ENCODE measurements around the gene SRRM1. TPM values are rescaled to one million over a fixed set of nuclear protein-coding genes. Genes with fewer than 3 reads are reported as not detected.

The SRRM1 gene
- total RNA-seq, 1 experiment from 2014 or later, result 290 TPM

DNA sequence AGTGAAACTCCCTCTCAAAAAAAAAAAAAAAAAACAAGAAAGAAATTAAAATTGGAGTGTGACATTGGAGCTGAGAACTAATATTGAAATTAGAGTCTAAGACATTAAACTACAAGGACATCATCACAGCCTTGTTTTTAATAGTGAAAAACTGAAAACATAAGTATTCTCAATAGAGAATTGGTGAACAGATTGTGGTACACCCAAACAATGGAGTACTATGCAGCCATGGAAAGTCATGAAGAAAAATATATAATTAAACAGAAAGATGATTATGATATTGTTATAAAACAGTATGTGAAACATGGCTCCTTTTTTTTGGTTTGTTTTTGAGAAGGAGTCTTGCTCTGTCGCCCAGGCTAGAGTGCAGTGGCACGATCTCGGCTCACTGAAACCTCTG lies 43.8 kb upstream of the SRRM1 start:
- Mint-ChIP-seq H3K9me3 (no peaks in the 10 kb centered on the region), H3K36me3 (ENCODE audit: insufficient read depth in 1 of 3, low read depth in 3 of 3) (no peaks in the 10 kb centered on the region), H3K27ac (no peak overlapping the region), H3K4me1 (peaks cover 0 to 3% of the 10 kb centered on the region in 2 experiments; a peak in 1 of 4 replicates), H3K27me3 (ENCODE audit: low read depth) (no peaks in the 10 kb centered on the region), H3K4me3 (no peak overlapping the region)
- no peak overlapping the region for H3K56ac ChIP-seq (ENCODE audit: insufficient read length, low read depth, low read length)
- no peak overlapping the region for H2AFZ ChIP-seq (ENCODE audit: low read length)
- no peaks in the 10 kb centered on the region for H3K9me3 ChIP-seq (ENCODE audit: control insufficient read depth, low read depth, low read length)
- no CpG with 5 or more reads among the region's 3 CpGs for WGBS (ENCODE audit: extremely low coverage, insufficient read length, low lambda C conversion rate)
- H3K79me2 ChIP-seq (ENCODE audit: insufficient read depth, low read length), result no peaks in the 10 kb centered on the region
- no peaks in the 10 kb centered on the region for H3K4me1 ChIP-seq (ENCODE audit: insufficient read depth, low read length)
- H4K91ac ChIP-seq (ENCODE audit: insufficient read length, low read depth, low read length), result no peak overlapping the region
- no peak overlapping the region for H3K4me2 ChIP-seq (ENCODE audit: insufficient read depth, insufficient read length, low read length)
- no peak for DNase-seq
- no peak for TF ChIP-seq CTCF (conservative IDR thresholded peaks at IDR 0.05)
- no peaks in the 10 kb centered on the region for H4K20me1 ChIP-seq (ENCODE audit: control insufficient read depth, insufficient read depth, insufficient read length)
- H3K23ac ChIP-seq (ENCODE audit: insufficient read length, low read depth, low read length), result no peak overlapping the region
- no peaks in the 10 kb centered on the region for H3K27me3 ChIP-seq (ENCODE audit: insufficient read depth, low read length)
- H2BK5ac ChIP-seq (ENCODE audit: insufficient read length, low read length), result no peak overlapping the region
- no peak overlapping the region for H2BK120ac ChIP-seq (ENCODE audit: low read depth, low read length, poor library complexity, severe bottlenecking)
- H2BK15ac ChIP-seq (ENCODE audit: low read depth, low read length), result no peak overlapping the region
- no peak overlapping the region for H3K9ac ChIP-seq (ENCODE audit: extremely low read depth, insufficient read length, low read length)
- H3K79me1 ChIP-seq (ENCODE audit: insufficient read depth, low read depth, low read length, poor library complexity, severe bottlenecking), result no peaks in the 10 kb centered on the region
- no peak overlapping the region for H2BK20ac ChIP-seq (ENCODE audit: low read depth, low read length, poor library complexity, severe bottlenecking)
- H2AK5ac ChIP-seq (ENCODE audit: insufficient read length, low read length), result no peak overlapping the region
- no peak overlapping the region for H4K5ac ChIP-seq (ENCODE audit: insufficient read length, low read depth, low read length)
- H3K23me2 ChIP-seq (ENCODE audit: insufficient read length, low read depth, low read length, poor library complexity, severe bottlenecking), result no peaks in the 10 kb centered on the region
- no peak overlapping the region for H3K4ac ChIP-seq (ENCODE audit: low read depth, low read length)
- H3K14ac ChIP-seq (ENCODE audit: insufficient read depth, low read length), result no peak overlapping the region
- no peak overlapping the region for H3K18ac ChIP-seq (ENCODE audit: insufficient read length, low read depth, low read length)
- H3K27ac ChIP-seq (ENCODE audit: insufficient read length, low read depth, low read length), result no peak overlapping the region
- H4K8ac ChIP-seq (replicated peaks; ENCODE audit: insufficient read length, low read depth, low read length), result no peak overlapping the region
- no peak overlapping the region for H3T11ph ChIP-seq (ENCODE audit: low read length)
- H2BK12ac ChIP-seq (ENCODE audit: insufficient read length, low read depth, low read length), result no peak overlapping the region
